ENCODE data around the gene CELF2. TPM values are rescaled to one million over a fixed set of nuclear protein-coding genes. Genes with fewer than 3 reads are reported as not detected.

The CELF2 gene
- total RNA-seq, 1 donor from 2014 or later: 31.8 TPM

DNA sequence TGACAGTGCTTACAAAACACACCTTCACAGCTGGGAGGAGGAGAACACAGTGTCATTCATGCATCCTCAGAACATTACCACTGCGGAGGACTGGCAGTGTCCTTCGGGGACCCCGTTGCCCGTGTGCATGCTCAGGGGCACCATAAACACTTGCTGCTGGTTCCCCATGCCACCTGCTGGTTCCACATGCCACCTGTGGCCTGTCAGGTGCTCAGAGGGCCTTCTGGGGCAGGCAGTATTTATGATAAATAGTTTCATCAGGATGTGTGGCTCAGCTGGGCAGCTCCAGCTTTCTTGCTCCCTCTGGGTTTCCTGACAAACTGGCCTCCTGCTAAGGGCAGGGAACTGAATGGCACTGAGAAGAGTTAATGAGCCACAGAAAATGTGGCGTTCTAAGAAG, 32.1 kb downstream of the CELF2 start:
- Histone ChIP-seq H3K27me3 (ENCODE audit: control insufficient read depth in 3 of 3, insufficient read depth in 3 of 3, low read length in 3 of 3) (no peaks in the 10 kb centered on the region), H3K9me3 (ENCODE audit: control insufficient read depth in 3 of 3, low read length in 3 of 3) (no peaks in the 10 kb centered on the region), H3K9ac (ENCODE audit: low read depth in 1 of 3, low read length in 3 of 3) (no peak overlapping the region), H3K4me3 (ENCODE audit: low read length in 3 of 3) (no peak overlapping the region), H3K4me1 (ENCODE audit: control insufficient read depth in 3 of 3, insufficient read depth in 3 of 3, low read length in 3 of 3) (peaks cover 19 to 36% (median 24%) of the 10 kb centered on the region in 3 donors), H3K27ac (ENCODE audit: low read depth, low read length) (no peak overlapping the region), H3K36me3 (ENCODE audit: control insufficient read depth in 3 of 3, insufficient read depth in 3 of 3, low read length in 3 of 3) (no peaks in the 10 kb centered on the region)

DNA sequence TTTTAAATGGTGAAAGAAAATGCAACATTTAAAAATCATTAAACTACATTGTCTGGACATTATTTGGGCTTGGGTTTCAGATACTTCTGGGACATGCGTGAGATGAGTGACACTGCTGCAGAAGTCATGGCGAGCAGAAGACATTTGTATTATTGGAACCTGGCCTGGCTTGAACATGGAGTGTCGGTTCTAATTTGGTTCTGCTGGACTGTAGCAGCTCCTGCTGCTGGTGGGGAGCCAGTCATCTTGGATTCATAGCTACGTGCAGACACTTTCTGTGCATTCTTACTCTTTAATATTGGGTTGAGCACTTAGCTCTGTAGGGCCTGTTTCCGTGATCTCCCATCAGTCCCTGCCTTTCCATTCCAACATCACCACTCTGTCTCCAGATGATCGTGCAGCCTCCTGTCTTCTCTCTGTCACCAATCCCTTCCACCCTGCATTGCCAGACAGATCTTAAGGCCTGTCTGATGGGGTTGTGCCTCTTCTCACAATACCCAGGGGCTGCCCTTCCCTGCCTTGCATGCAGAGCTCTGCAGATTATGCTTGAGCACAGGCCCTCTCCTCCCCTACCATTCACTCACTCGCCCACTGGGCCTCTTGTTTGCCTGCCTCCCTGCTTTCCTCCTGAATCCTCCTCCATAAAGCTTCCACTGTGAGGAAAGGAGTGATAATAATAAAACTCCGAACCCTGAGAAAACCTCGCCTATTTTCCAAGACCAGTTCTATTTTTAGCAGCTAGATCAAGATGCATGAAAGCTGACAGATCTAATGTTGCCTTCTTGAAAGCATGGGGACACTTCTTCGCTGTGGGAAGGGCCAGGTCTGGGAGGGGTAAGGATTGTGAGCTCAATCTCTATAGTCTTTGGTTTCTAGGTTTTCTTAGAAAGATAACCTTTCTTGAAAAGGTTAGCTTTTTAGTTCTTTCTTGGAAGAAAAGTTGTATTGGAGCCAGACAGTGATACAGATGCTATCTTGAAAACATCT, 32.9 kb downstream of the CELF2 start:
- H3K9ac ChIP-seq (ENCODE audit: low read depth in 1 of 3, low read length in 3 of 3): peak overlapping the region in 1 of 3 donors; percentile 26
- H3K4me3 ChIP-seq (ENCODE audit: low read length in 3 of 3): peak overlapping the region in 2 of 3 donors; percentile 18 to 25
- H3K27me3 ChIP-seq (ENCODE audit: control insufficient read depth in 3 of 3, insufficient read depth in 3 of 3, low read length in 3 of 3): no peaks in the 10 kb centered on the region
- no peaks in the 10 kb centered on the region for H3K36me3 ChIP-seq (ENCODE audit: control insufficient read depth in 3 of 3, insufficient read depth in 3 of 3, low read length in 3 of 3)
- H3K4me1 ChIP-seq (ENCODE audit: control insufficient read depth in 3 of 3, insufficient read depth in 3 of 3, low read length in 3 of 3): peaks cover 19 to 36% (median 23%) of the 10 kb centered on the region in 3 donors
- H3K9me3 ChIP-seq (ENCODE audit: control insufficient read depth in 3 of 3, low read length in 3 of 3): no peaks in the 10 kb centered on the region
- H3K27ac ChIP-seq (ENCODE audit: low read depth, low read length): no peak overlapping the region

DNA sequence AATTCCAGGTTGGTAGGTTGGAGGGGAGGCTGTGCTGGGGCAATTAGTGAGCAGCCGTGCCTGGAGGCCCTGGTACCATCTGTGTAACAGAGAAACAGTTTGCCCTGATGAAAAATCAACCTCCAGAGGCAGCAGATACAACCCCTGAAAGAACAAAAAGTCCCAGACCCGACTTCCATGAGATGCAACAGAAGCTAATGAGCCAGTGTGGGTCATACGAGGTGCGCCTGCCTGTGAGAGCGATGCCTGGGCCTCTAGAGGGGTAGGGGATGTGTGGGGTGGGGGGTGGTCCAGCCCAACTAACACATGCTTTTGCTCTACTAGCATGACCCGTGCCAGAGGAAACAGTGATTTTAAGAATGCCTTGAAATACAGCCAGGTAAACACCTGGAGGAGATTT, 39.3 kb downstream of the CELF2 start:
- Histone ChIP-seq H3K27ac (ENCODE audit: low read depth, low read length) (no peak overlapping the region), H3K27me3 (ENCODE audit: control insufficient read depth in 3 of 3, insufficient read depth in 3 of 3, low read length in 3 of 3) (no peaks in the 10 kb centered on the region), H3K36me3 (ENCODE audit: control insufficient read depth in 3 of 3, insufficient read depth in 3 of 3, low read length in 3 of 3) (no peaks in the 10 kb centered on the region), H3K9me3 (ENCODE audit: control insufficient read depth in 3 of 3, low read length in 3 of 3) (no peaks in the 10 kb centered on the region), H3K4me1 (ENCODE audit: control insufficient read depth in 3 of 3, insufficient read depth in 3 of 3, low read length in 3 of 3) (peaks cover 0 to 8% (median 2%) of the 10 kb centered on the region in 3 donors), H3K9ac (ENCODE audit: low read depth in 1 of 3, low read length in 3 of 3) (no peak overlapping the region), H3K4me3 (ENCODE audit: low read length in 3 of 3) (no peak overlapping the region)

DNA sequence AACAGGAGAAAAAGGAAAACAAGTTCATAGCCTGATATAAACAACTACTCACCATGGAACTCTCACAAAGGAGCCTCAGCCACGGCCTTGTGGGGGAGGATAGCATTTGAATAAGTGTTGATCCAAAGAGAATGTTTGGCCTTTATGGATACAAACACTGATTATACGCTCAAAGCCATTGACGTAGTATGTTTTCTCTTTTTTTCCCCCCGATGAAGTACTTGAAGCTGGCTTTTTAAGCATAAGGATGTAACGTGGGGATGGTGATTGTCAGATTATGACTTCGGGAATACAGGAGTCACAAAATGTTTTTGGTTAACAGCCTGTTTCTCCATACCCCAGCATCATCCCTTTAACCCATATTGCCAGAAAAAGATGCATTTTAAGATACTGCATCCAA, 39.8 kb downstream of the CELF2 start:
- Histone ChIP-seq H3K27ac (ENCODE audit: low read depth, low read length) (no peak overlapping the region), H3K9ac (ENCODE audit: low read depth in 1 of 3, low read length in 3 of 3) (no peak overlapping the region), H3K27me3 (ENCODE audit: control insufficient read depth in 3 of 3, insufficient read depth in 3 of 3, low read length in 3 of 3) (no peaks in the 10 kb centered on the region), H3K9me3 (ENCODE audit: control insufficient read depth in 3 of 3, low read length in 3 of 3) (no peaks in the 10 kb centered on the region), H3K4me1 (ENCODE audit: control insufficient read depth in 3 of 3, insufficient read depth in 3 of 3, low read length in 3 of 3) (peaks cover 0 to 8% (median 2%) of the 10 kb centered on the region in 3 donors), H3K36me3 (ENCODE audit: control insufficient read depth in 3 of 3, insufficient read depth in 3 of 3, low read length in 3 of 3) (no peaks in the 10 kb centered on the region), H3K4me3 (ENCODE audit: low read length in 3 of 3) (no peak overlapping the region)

DNA sequence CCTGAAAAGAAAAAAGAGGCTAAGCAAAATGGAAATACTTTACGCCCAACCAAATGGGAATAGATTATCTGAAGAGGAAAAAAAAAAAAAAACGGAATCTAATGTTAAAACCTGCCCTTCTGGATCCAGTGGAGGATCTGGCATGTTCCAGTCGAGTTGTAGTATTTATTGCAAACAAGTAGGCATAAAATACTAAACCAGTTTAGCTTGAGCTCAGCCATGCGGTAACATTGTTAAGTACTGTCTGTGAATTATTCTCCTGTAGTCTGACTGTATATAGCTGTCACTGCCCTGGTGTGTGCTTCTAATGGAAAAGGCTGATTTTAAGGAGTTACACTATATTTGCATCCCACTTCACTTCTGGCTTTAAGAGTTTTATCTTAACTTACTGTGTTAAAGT, 40.3 kb downstream of the CELF2 start:
- Histone ChIP-seq H3K27me3 (ENCODE audit: control insufficient read depth in 3 of 3, insufficient read depth in 3 of 3, low read length in 3 of 3) (no peaks in the 10 kb centered on the region), H3K9ac (ENCODE audit: low read depth in 1 of 3, low read length in 3 of 3) (no peak overlapping the region), H3K36me3 (ENCODE audit: control insufficient read depth in 3 of 3, insufficient read depth in 3 of 3, low read length in 3 of 3) (no peaks in the 10 kb centered on the region), H3K9me3 (ENCODE audit: control insufficient read depth in 3 of 3, low read length in 3 of 3) (no peaks in the 10 kb centered on the region), H3K4me3 (ENCODE audit: low read length in 3 of 3) (no peak overlapping the region), H3K27ac (ENCODE audit: low read depth, low read length) (no peak overlapping the region), H3K4me1 (ENCODE audit: control insufficient read depth in 3 of 3, insufficient read depth in 3 of 3, low read length in 3 of 3) (peaks cover 0 to 8% (median 2%) of the 10 kb centered on the region in 3 donors)

DNA sequence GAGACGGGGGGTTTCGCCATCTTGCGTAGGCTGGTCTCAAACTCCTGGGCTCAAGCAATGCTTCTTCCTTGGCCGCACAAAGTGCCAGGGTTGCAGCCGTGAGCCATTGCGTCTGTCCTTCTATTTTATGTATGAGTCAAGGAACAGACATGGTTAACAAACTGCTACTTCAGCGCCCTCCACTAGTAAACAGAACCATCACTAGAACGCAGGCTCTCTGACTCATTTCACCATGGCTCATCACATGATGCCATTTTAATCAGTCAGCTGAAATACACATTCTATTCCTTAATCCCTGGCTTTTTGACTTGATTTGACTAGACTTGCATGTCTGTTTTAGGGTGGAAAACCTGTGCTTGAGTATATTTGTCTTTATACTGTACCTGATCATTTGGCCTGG, 41.3 kb downstream of the CELF2 start:
- Histone ChIP-seq H3K4me3 (ENCODE audit: low read length in 3 of 3) (no peak overlapping the region), H3K4me1 (ENCODE audit: control insufficient read depth in 3 of 3, insufficient read depth in 3 of 3, low read length in 3 of 3) (peaks cover 0 to 12% (median 2%) of the 10 kb centered on the region in 3 donors), H3K9me3 (ENCODE audit: control insufficient read depth in 3 of 3, low read length in 3 of 3) (no peaks in the 10 kb centered on the region), H3K27ac (ENCODE audit: low read depth, low read length) (no peak overlapping the region), H3K27me3 (ENCODE audit: control insufficient read depth in 3 of 3, insufficient read depth in 3 of 3, low read length in 3 of 3) (no peaks in the 10 kb centered on the region), H3K36me3 (ENCODE audit: control insufficient read depth in 3 of 3, insufficient read depth in 3 of 3, low read length in 3 of 3) (no peaks in the 10 kb centered on the region), H3K9ac (ENCODE audit: low read depth in 1 of 3, low read length in 3 of 3) (no peak overlapping the region)

- Histone ChIP-seq H3K27ac (ENCODE audit: low read depth, low read length) (no peak overlapping the region), H3K4me1 (ENCODE audit: control insufficient read depth in 3 of 3, insufficient read depth in 3 of 3, low read length in 3 of 3) (peaks cover 2 to 13% (median 4%) of the 10 kb centered on the region in 3 donors), H3K36me3 (ENCODE audit: control insufficient read depth in 3 of 3, insufficient read depth in 3 of 3, low read length in 3 of 3) (no peaks in the 10 kb centered on the region), H3K9me3 (ENCODE audit: control insufficient read depth in 3 of 3, low read length in 3 of 3) (no peaks in the 10 kb centered on the region), H3K9ac (ENCODE audit: low read depth in 1 of 3, low read length in 3 of 3) (no peak overlapping the region), H3K4me3 (ENCODE audit: low read length in 3 of 3) (no peak overlapping the region), H3K27me3 (ENCODE audit: control insufficient read depth in 3 of 3, insufficient read depth in 3 of 3, low read length in 3 of 3) (no peaks in the 10 kb centered on the region)
Observed at GRCh38 chr10:11063856-11064255, 46.2 kb downstream of the CELF2 start.

- Histone ChIP-seq H3K36me3 (ENCODE audit: control insufficient read depth in 3 of 3, insufficient read depth in 3 of 3, low read length in 3 of 3) (no peaks in the 10 kb centered on the region), H3K4me1 (ENCODE audit: control insufficient read depth in 3 of 3, insufficient read depth in 3 of 3, low read length in 3 of 3) (peaks cover 0 to 6% (median 4%) of the 10 kb centered on the region in 3 donors), H3K4me3 (ENCODE audit: low read length in 3 of 3) (no peak overlapping the region), H3K27me3 (ENCODE audit: control insufficient read depth in 3 of 3, insufficient read depth in 3 of 3, low read length in 3 of 3) (no peaks in the 10 kb centered on the region), H3K9me3 (ENCODE audit: control insufficient read depth in 3 of 3, low read length in 3 of 3) (no peaks in the 10 kb centered on the region), H3K27ac (ENCODE audit: low read depth, low read length) (no peak overlapping the region), H3K9ac (ENCODE audit: low read depth in 1 of 3, low read length in 3 of 3) (no peak overlapping the region)
Observed at GRCh38 chr10:11064832-11065231, 47.2 kb downstream of the CELF2 start.

DNA sequence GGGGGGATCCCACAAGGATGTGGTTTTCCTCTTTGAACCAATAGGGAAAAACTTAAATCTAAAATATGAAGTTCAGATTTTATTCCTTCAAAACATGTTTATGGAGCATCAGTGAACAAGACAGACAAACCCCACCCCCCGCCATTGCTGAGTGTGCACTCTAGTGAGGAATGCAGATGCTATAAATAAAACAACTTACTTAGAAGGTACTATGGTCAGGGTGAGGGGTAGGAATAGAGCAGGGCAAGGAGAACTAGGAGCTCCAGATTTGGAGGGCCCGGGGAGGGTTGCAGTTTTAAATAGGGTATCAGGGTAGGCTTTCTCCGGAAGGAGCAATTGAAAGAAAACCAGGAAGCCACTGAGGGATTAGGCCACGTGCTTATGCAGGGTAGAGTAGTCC, 47.9 kb downstream of the CELF2 start:
- H3K9me3 ChIP-seq (ENCODE audit: control insufficient read depth in 3 of 3, low read length in 3 of 3): no peaks in the 10 kb centered on the region
- H3K27ac ChIP-seq (ENCODE audit: low read depth, low read length): no peak overlapping the region
- no peaks in the 10 kb centered on the region for H3K27me3 ChIP-seq (ENCODE audit: control insufficient read depth in 3 of 3, insufficient read depth in 3 of 3, low read length in 3 of 3)
- H3K36me3 ChIP-seq (ENCODE audit: control insufficient read depth in 3 of 3, insufficient read depth in 3 of 3, low read length in 3 of 3): no peaks in the 10 kb centered on the region
- H3K4me1 ChIP-seq (ENCODE audit: control insufficient read depth in 3 of 3, insufficient read depth in 3 of 3, low read length in 3 of 3): peaks cover 0 to 6% (median 4%) of the 10 kb centered on the region in 3 donors
- no peak overlapping the region for H3K9ac ChIP-seq (ENCODE audit: low read depth in 1 of 3, low read length in 3 of 3)
- no peak overlapping the region for H3K4me3 ChIP-seq (ENCODE audit: low read length in 3 of 3)

GRCh38 chr10:11066520-11066919, 48.8 kb downstream of the CELF2 start:
- Histone ChIP-seq H3K9ac (ENCODE audit: low read depth in 1 of 3, low read length in 3 of 3) (no peak overlapping the region), H3K27me3 (ENCODE audit: control insufficient read depth in 3 of 3, insufficient read depth in 3 of 3, low read length in 3 of 3) (no peaks in the 10 kb centered on the region), H3K36me3 (ENCODE audit: control insufficient read depth in 3 of 3, insufficient read depth in 3 of 3, low read length in 3 of 3) (no peaks in the 10 kb centered on the region), H3K4me1 (ENCODE audit: control insufficient read depth in 3 of 3, insufficient read depth in 3 of 3, low read length in 3 of 3) (peaks cover 0 to 8% (median 4%) of the 10 kb centered on the region in 3 donors), H3K27ac (ENCODE audit: low read depth, low read length) (no peak overlapping the region), H3K4me3 (ENCODE audit: low read length in 3 of 3) (no peak overlapping the region), H3K9me3 (ENCODE audit: control insufficient read depth in 3 of 3, low read length in 3 of 3) (no peaks in the 10 kb centered on the region)
